ENCODE data around the gene ZNF124. TPM values are rescaled to one million over a fixed set of nuclear protein-coding genes. Genes with fewer than 3 reads are reported as not detected.

Gene ZNF124
- total and polyA plus RNA-seq, 2 of the 8 experiments (the other 6 are each of a cell fraction or from before 2014, with no cell fraction given) = 4.6 to 39.9 TPM

GRCh38 chr1:247164694-247165093 is 7.1 kb downstream of the ZNF124 start:
- Histone ChIP-seq H3K23ac (ENCODE audit: insufficient read length) (no peak overlapping the region), H3K4me1 (replicated peaks in 1 of 4; ENCODE audit: control insufficient read depth in 3 of 4, insufficient read depth in 4 of 4, low read length in 3 of 4) (peaks cover 0 to 2% (median 0%) of the 10 kb centered on the region in 4 experiments; a peak in 1 of 7 replicates), H3K18ac (ENCODE audit: extremely low read depth, low read length) (no peak overlapping the region), H4K5ac (ENCODE audit: insufficient read length, low read depth, low read length) (no peak overlapping the region), H2BK20ac (ENCODE audit: low read length) (no peak overlapping the region), H2BK12ac (ENCODE audit: low read depth, low read length) (no peak overlapping the region), H3K4me2 (ENCODE audit: insufficient read depth in 1 of 2, low read depth in 2 of 2, low read length in 2 of 2) (no peak overlapping the region), H3K27ac (ENCODE audit: low read depth, low read length) (no peak overlapping the region), H3K79me2 (ENCODE audit: control insufficient read depth in 1 of 2, insufficient read depth in 2 of 2, low read length in 2 of 2) (peaks cover 43 to 97% of the 10 kb centered on the region in 2 experiments), H2BK120ac (replicated peaks; ENCODE audit: low read depth, low read length) (no peak overlapping the region), H3K14ac (ENCODE audit: insufficient read length) (no peak overlapping the region), H3K36me3 (ENCODE audit: control insufficient read depth in 2 of 4, insufficient read depth in 4 of 4, low read length in 3 of 4) (peaks cover 0 to 14% (median 5%) of the 10 kb centered on the region in 4 experiments; a peak in 3 of 8 replicates), H3K56ac (replicated peaks; ENCODE audit: insufficient read length, low read depth, low read length) (no peak overlapping the region), H3K4me3 (ENCODE audit: extremely low read depth in 1 of 4, insufficient read depth in 2 of 4, low read depth in 3 of 4, low read length in 4 of 4) (no peak overlapping the region), H3K9ac (replicated peaks in 1 of 4; ENCODE audit: extremely low read depth in 1 of 4, low read depth in 3 of 4, low read length in 3 of 4) (no peak overlapping the region), H2BK5ac (ENCODE audit: low read depth, low read length) (no peak overlapping the region), H4K8ac (ENCODE audit: extremely low read depth, insufficient read depth, low read length) (no peak overlapping the region), H2AFZ (ENCODE audit: low read length) (no peak overlapping the region), H3K23me2 (ENCODE audit: low read depth, low read length) (no peaks in the 10 kb centered on the region), H2BK15ac (ENCODE audit: low read length) (no peak overlapping the region), H3K79me1 (ENCODE audit: low read depth, low read length) (peaks cover 3% of the 10 kb centered on the region; the same call in 1 of the 2 replicates), H3K9me3 (ENCODE audit: insufficient read depth in 2 of 2, low read depth in 1 of 2, low read length in 1 of 2) (peaks cover 13 to 17% of the 10 kb centered on the region in 2 experiments), H3K27me3 (replicated peaks in 1 of 4; ENCODE audit: control insufficient read depth in 3 of 4, extremely low read depth in 1 of 4, insufficient read depth in 3 of 4, low read length in 3 of 4) (no peaks in the 10 kb centered on the region), H4K20me1 (replicated peaks in 1 of 2; ENCODE audit: control insufficient read depth in 1 of 2, insufficient read depth in 2 of 2, low read length in 2 of 2) (peaks cover 4 to 6% of the 10 kb centered on the region in 2 experiments), H2AK5ac (ENCODE audit: low read depth, low read length) (no peak overlapping the region), H4K91ac (replicated peaks; ENCODE audit: insufficient read length, low read length) (no peak overlapping the region), H3K4ac (replicated peaks; ENCODE audit: insufficient read length, low read depth, low read length) (no peak overlapping the region)
- DNase-seq (ENCODE audit: low read depth in 1 of 2, low spot score in 2 of 2) (no peak), FAIRE-seq (no peak)
- WGBS, 2 experiments (ENCODE audit: extremely low coverage in 1 of 2, insufficient coverage in 1 of 2, insufficient read length in 1 of 2, insufficient replicate concordance in 2 of 2, low coverage in 1 of 2, low lambda C conversion rate in 2 of 2, missing lambda C conversion rate in 1 of 2) = 97% methylated on average over 6 of the region's 6 CpGs; no CpG with 5 or more reads in 1 of the 2 experiments
- TF ChIP-seq JUND (IDR thresholded peaks at IDR 0.05; ENCODE audit: low read length) (no peak), TCF12 (IDR thresholded peaks at IDR 0.05; ENCODE audit: low read depth, low read length) (no peak), RFX5 (IDR thresholded peaks at IDR 0.05; ENCODE audit: borderline replicate concordance, low read depth, low read length) (no peak), TBP (IDR thresholded peaks at IDR 0.05; ENCODE audit: low read depth, low read length) (no peak), NANOG (IDR thresholded peaks at IDR 0.05; ENCODE audit: insufficient read depth, low read depth, low read length, poor library complexity, severe bottlenecking) (no peak), TAF1 (IDR thresholded peaks at IDR 0.05; ENCODE audit: low read depth, low read length) (no peak), CEBPB (IDR thresholded peaks at IDR 0.05; ENCODE audit: low read depth, low read length) (no peak), EP300 (IDR thresholded peaks at IDR 0.05; ENCODE audit: borderline replicate concordance in 1 of 2, low read depth in 2 of 2, low read length in 2 of 2) (no peak), SAP30 (IDR thresholded peaks at IDR 0.05; ENCODE audit: insufficient read depth, insufficient replicate concordance, low read length) (no peak), GABPA (IDR thresholded peaks at IDR 0.05; ENCODE audit: borderline replicate concordance, insufficient read depth, low read length) (no peak)
- POLR2A ChIA-PET (ENCODE audit: partially characterized antibody) = no interaction called here
- CTCF ChIA-PET (ENCODE audit: partially characterized antibody) = interaction anchor here (0.7 to 1.9 kb wide), 2 partner anchors 18 to 276 kb away, joined by 3 to 13 read pairs; no protein-coding TSS in a partner anchor
